Measurements from ENCODE around the gene PSEN2. TPM values are rescaled to one million over a fixed set of nuclear protein-coding genes. Genes with fewer than 3 reads are reported as not detected.

Gene PSEN2
- total RNA-seq, 1 experiment from 2014 or later, result 14.8 TPM

DNA sequence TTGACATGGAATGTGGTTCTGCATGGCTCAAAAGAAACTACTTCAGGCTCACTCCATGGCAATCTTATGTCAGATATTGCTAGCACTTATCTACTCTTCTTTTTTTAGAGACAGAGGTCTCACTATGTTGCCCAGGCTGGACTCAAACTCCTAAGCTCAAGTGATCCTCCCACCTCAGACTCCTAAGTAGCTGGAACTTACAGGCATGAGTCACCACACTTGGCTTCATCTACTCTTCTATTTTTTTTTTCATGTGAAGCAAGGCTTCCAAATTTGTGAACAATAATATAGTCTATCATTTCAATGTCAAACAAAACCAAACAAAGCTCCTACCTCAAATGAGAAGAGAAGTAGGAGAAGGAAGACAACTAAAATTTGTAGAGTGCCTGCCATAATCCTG, 7.5 kb upstream of the PSEN2 start:
- no peak overlapping the region for H3K27ac ChIP-seq
- no peak for TF ChIP-seq EZH2 (IDR thresholded peaks at IDR 0.05; ENCODE audit: low read depth)
- TF ChIP-seq CTCF (conservative IDR thresholded peaks at IDR 0.05), result no peak
- no peak for DNase-seq
- no peaks in the 10 kb centered on the region for H3K27me3 ChIP-seq (ENCODE audit: insufficient read depth, low read depth)
- H3K4me3 ChIP-seq, result no peak overlapping the region
- no peaks in the 10 kb centered on the region for H4K20me1 ChIP-seq (ENCODE audit: insufficient read depth)
- intact Hi-C loops (cut with micrococcal nuclease; ENCODE audit: unreplicated experiment), result no loop called here
- peaks cover 38% of the 10 kb centered on the region for H3K4me1 ChIP-seq (replicated peaks; ENCODE audit: insufficient read depth)
- 0 out of 2 replicates have a peak, but pooled peaks cover 4% of the 10 kb centered on the region for H3K36me3 ChIP-seq (ENCODE audit: low read depth)
- H3F3A ChIP-seq (ENCODE audit: insufficient read depth, low read depth), result peaks cover 15% of the 10 kb centered on the region
- H3K9me3 ChIP-seq (ENCODE audit: insufficient read depth, low read depth), result peaks cover 6% of the 10 kb centered on the region
- no peaks in the 10 kb centered on the region for H3K79me2 ChIP-seq (ENCODE audit: low read depth)
- H3K4me2 ChIP-seq, result 0 out of 2 replicates have a peak overlapping the region, but pooled peaks have one; percentile 2
- POLR2A ChIA-PET (ENCODE audit: unreplicated experiment), result no interaction called here
- no peak overlapping the region for H2AFZ ChIP-seq
- CTCF ChIA-PET, result no interaction called here
- no peaks in the 10 kb centered on the region for H3K9me2 ChIP-seq (ENCODE audit: insufficient read depth)
- no TSS peak for BruUV-seq (replicated peaks)

- Histone ChIP-seq H3K4me1 (replicated peaks; ENCODE audit: insufficient read depth) (peaks cover 41% of the 10 kb centered on the region), H3K4me3 (no peak overlapping the region), H3K27me3 (ENCODE audit: insufficient read depth, low read depth) (no peaks in the 10 kb centered on the region), H4K20me1 (ENCODE audit: insufficient read depth) (no peaks in the 10 kb centered on the region), H3F3A (ENCODE audit: insufficient read depth, low read depth) (peaks cover 19% of the 10 kb centered on the region), H3K9me3 (ENCODE audit: insufficient read depth, low read depth) (peaks cover 6% of the 10 kb centered on the region), H2AFZ (no peak overlapping the region), H3K27ac (no peak overlapping the region), H3K4me2 (0 out of 2 replicates have a peak overlapping the region, but pooled peaks have one; percentile 2), H3K36me3 (ENCODE audit: low read depth) (0 out of 2 replicates have a peak, but pooled peaks cover 4% of the 10 kb centered on the region), H3K9me2 (ENCODE audit: insufficient read depth) (no peaks in the 10 kb centered on the region), H3K79me2 (ENCODE audit: low read depth) (no peaks in the 10 kb centered on the region)
- no TSS peak for BruUV-seq (replicated peaks)
- no peak for DNase-seq
- POLR2A ChIA-PET (ENCODE audit: unreplicated experiment), result no interaction called here
- CTCF ChIA-PET, result interaction anchor here (0.6 kb wide), 1 partner anchor 11 kb away, joined by 6 read pairs; no protein-coding TSS in a partner anchor
- intact Hi-C loops (cut with micrococcal nuclease; ENCODE audit: unreplicated experiment), result no loop called here
- TF ChIP-seq CTCF (conservative IDR thresholded peaks at IDR 0.05) (no peak), EZH2 (IDR thresholded peaks at IDR 0.05; ENCODE audit: low read depth) (no peak)
Observed at GRCh38 chr1:226863446-226863845, 7.0 kb upstream of the PSEN2 start.

GRCh38 chr1:226864311-226864710, 6.1 kb upstream of the PSEN2 start:
- peaks cover 41% of the 10 kb centered on the region for H3K4me1 ChIP-seq (replicated peaks; ENCODE audit: insufficient read depth)
- CTCF ChIA-PET, result no interaction called here
- 0 out of 2 replicates have a peak, but pooled peaks cover 4% of the 10 kb centered on the region for H3K36me3 ChIP-seq (ENCODE audit: low read depth)
- BruUV-seq (replicated peaks), result no TSS peak
- no peak overlapping the region for H3K4me2 ChIP-seq
- H3K27me3 ChIP-seq (ENCODE audit: insufficient read depth, low read depth), result no peaks in the 10 kb centered on the region
- peaks cover 6% of the 10 kb centered on the region for H3K9me3 ChIP-seq (ENCODE audit: insufficient read depth, low read depth)
- no peaks in the 10 kb centered on the region for H3K9me2 ChIP-seq (ENCODE audit: insufficient read depth)
- peaks cover 20% of the 10 kb centered on the region for H3F3A ChIP-seq (ENCODE audit: insufficient read depth, low read depth)
- H3K27ac ChIP-seq, result no peak overlapping the region
- intact Hi-C loops (cut with micrococcal nuclease; ENCODE audit: unreplicated experiment), result no loop called here
- H2AFZ ChIP-seq, result no peak overlapping the region
- no peak overlapping the region for H3K4me3 ChIP-seq
- DNase-seq, result no peak
- no peaks in the 10 kb centered on the region for H4K20me1 ChIP-seq (ENCODE audit: insufficient read depth)
- no peaks in the 10 kb centered on the region for H3K79me2 ChIP-seq (ENCODE audit: low read depth)
- no peak for TF ChIP-seq EZH2 (IDR thresholded peaks at IDR 0.05; ENCODE audit: low read depth)
- TF ChIP-seq CTCF (conservative IDR thresholded peaks at IDR 0.05), result no peak
- POLR2A ChIA-PET (ENCODE audit: unreplicated experiment), result no interaction called here
